Upper lobe of left lung (tissue), 6 donors: ENCODE data around the gene SGMS2. TPM values are rescaled to one million over a fixed set of nuclear protein-coding genes. Genes with fewer than 3 reads are reported as not detected.

Source experiments
- ATAC-seq, 2 donors: fragments of 200-7000 bp; cut with Tn5 transposase; one replicate each; pipeline ENCODE4 v1.9.1; 2022; ENCODE audit warnings: mild to moderate bottlenecking in 2 of 2, moderate library complexity in 2 of 2; ENCODE audit not compliant: low FRiP score in 2 of 2
- DNase-seq, 2 donors: peaks; one replicate each; pipeline ENCODE4 v3.0.0-alpha.2; 2019 to 2020
- H3K27ac ChIP-seq, 4 donors: fragments of 200-600 bp; sonication (generic); one replicate each; pipeline ENCODE4 v1.5.1; 2016 to 2019
- H3K27me3 ChIP-seq, 4 donors: fragments of 200-600 bp; sonication (generic); one replicate each; pipeline ENCODE4 v1.5.1; 2017 to 2019
- H3K36me3 ChIP-seq, 4 donors: fragments of 200-600 bp; sonication (generic); one replicate each; pipeline ENCODE4 v1.5.1; 2016 to 2019
- H3K4me1 ChIP-seq, 4 donors: fragments of 200-600 bp; sonication (generic); one replicate each; pipeline ENCODE4 v1.5.1; 2018 to 2019
- H3K4me3 ChIP-seq, 4 donors: fragments of 200-600 bp; sonication (generic); one replicate each; pipeline ENCODE4 v1.5.1; 2017 to 2019; ENCODE audit warnings: mild to moderate bottlenecking in 2 of 4, moderate library complexity in 1 of 4
- H3K9me3 ChIP-seq, 4 donors: fragments of 200-600 bp; sonication (generic); one replicate each; pipeline ENCODE4 v1.5.1; 2018 to 2019
- EP300 ChIP-seq, 4 donors: sonication (generic); formaldehyde crosslinking; IDR thresholded peaks; one replicate each; pipeline ENCODE4 v1.5.1; 2017; ENCODE audit warnings: antibody characterized with exemption in 4 of 4, control low read depth in 2 of 4
- POLR2A ChIP-seq, 4 donors: fragments of 450-650 bp; IDR thresholded peaks; one replicate each; pipeline ENCODE4 v1.5.1; 2016 to 2017; ENCODE audit warnings: antibody characterized with exemption in 4 of 4, mild to moderate bottlenecking in 2 of 4
- POLR2AphosphoS5 ChIP-seq, 2 donors: sonication (generic); formaldehyde crosslinking; IDR thresholded peaks; one replicate each; pipeline ENCODE4 v1.5.1; 2017; ENCODE audit warnings: antibody characterized with exemption in 2 of 2
- WGBS, 2 donors: methylation state at CpG; one replicate each; pipeline ENCODE4 v1.1.5; 2017 to 2018; 5-methylcytosine and 5-hydroxymethylcytosine counted together
- total RNA-seq, 6 donors: library from RNA; depleted of rRNA in 4 of 6; stranded (reverse); fragments of >200 nt in 4 of 6; gene quantifications; one replicate each; pipeline versions ENCODE4 v1.1.0 to v1.2.1, GENCODE V29; 2016 to 2021
- TF ChIP-seq, protein P1 (sequence below), 6 experiments: fragments of 450-650 bp in 4 of 6; fragments of 200-600 bp in 2 of 6; sonication (generic) in 2 of 6; IDR thresholded peaks; one replicate each; pipeline ENCODE4 v1.5.1; 2016 to 2019; ENCODE audit warnings: antibody characterized with exemption in 6 of 6
- donor health status: DM: no; HTN: no; CAD: no; lungs with moderate emphysema.
- donor health status: DM: no; HTN: yes; CAD: no; lungs with severe emphysema.

The SGMS2 gene
- total RNA-seq, 6 donors from 2014 or later, result 85.9 to 551 (median 204) TPM

DNA sequence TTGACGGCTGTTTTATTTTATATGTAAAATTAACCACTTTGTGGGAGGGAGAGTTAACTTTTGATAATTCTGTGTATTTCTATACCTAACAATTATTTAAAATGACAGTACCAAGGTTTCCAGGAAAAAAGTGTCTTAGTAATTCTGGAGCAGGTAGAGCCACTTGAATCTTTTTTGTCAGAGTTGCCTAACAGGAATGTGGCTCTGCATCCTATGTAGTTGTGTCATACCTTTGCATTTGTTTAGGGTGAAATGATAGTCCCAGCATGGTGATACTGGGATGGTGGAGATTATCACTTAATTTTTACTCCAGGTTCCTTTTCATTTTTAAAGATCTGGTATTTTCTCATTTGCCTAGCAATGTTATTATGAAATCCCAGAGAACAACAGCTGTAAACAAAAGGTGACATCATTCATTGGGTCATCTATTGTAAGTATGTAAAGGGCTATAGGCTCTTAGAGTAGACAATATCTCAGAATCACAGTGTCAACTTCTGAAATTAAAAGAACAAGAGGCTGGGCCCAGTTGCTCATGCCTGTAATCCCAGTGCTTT, 9.6 kb downstream of the SGMS2 start:
- H3K4me1 ChIP-seq, result peaks cover 29 to 49% (median 33%) of the 10 kb centered on the region in 4 donors
- 85 to 91% methylated on average over 1 of the region's 1 CpG for WGBS, 2 donors
- no peaks in the 10 kb centered on the region for H3K36me3 ChIP-seq
- H3K27ac ChIP-seq, result no peak overlapping the region
- no peak for DNase-seq
- H3K9me3 ChIP-seq, result no peaks in the 10 kb centered on the region
- no peaks in the 10 kb centered on the region for H3K27me3 ChIP-seq
- no peak overlapping the region for H3K4me3 ChIP-seq
- no peak for ATAC-seq
- TF ChIP-seq EP300 (IDR thresholded peaks at IDR 0.05) (no peak), POLR2AphosphoS5 (IDR thresholded peaks at IDR 0.05) (no peak), POLR2A (IDR thresholded peaks at IDR 0.05) (no peak)
- TF ChIP-seq, protein P1, sequence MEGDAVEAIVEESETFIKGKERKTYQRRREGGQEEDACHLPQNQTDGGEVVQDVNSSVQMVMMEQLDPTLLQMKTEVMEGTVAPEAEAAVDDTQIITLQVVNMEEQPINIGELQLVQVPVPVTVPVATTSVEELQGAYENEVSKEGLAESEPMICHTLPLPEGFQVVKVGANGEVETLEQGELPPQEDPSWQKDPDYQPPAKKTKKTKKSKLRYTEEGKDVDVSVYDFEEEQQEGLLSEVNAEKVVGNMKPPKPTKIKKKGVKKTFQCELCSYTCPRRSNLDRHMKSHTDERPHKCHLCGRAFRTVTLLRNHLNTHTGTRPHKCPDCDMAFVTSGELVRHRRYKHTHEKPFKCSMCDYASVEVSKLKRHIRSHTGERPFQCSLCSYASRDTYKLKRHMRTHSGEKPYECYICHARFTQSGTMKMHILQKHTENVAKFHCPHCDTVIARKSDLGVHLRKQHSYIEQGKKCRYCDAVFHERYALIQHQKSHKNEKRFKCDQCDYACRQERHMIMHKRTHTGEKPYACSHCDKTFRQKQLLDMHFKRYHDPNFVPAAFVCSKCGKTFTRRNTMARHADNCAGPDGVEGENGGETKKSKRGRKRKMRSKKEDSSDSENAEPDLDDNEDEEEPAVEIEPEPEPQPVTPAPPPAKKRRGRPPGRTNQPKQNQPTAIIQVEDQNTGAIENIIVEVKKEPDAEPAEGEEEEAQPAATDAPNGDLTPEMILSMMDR (IDR thresholded peaks at IDR 0.05), result no peak

DNA sequence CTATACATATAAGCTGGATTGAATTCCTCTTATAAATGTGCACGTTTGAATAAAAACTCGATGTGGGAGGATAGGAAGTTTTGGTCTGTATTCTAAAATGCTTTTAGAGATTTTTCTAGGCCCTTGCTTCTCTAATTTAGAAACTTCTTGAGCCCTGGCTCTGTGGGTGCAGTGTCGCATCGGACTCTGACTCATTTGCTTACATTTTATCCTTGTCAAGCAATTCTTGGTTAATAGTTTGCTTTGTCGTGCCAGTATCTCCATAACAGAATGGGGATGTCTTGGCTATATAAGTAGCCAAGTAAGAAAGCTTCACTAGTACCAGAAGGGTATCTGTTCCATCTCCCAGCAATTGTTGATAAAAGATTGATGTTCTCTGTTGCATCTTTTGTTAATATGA, 10.7 kb downstream of the SGMS2 start:
- peaks cover 28 to 52% (median 36%) of the 10 kb centered on the region in 4 donors for H3K4me1 ChIP-seq
- no peak for TF ChIP-seq POLR2AphosphoS5 (IDR thresholded peaks at IDR 0.05)
- no peaks in the 10 kb centered on the region for H3K27me3 ChIP-seq
- H3K27ac ChIP-seq, result no peak overlapping the region
- H3K9me3 ChIP-seq, result no peaks in the 10 kb centered on the region
- no peak for DNase-seq
- no peaks in the 10 kb centered on the region for H3K36me3 ChIP-seq
- WGBS, 2 donors, result 60 to 70% methylated on average over 5 of the region's 5 CpGs
- no peak overlapping the region for H3K4me3 ChIP-seq
- no peak for ATAC-seq

DNA sequence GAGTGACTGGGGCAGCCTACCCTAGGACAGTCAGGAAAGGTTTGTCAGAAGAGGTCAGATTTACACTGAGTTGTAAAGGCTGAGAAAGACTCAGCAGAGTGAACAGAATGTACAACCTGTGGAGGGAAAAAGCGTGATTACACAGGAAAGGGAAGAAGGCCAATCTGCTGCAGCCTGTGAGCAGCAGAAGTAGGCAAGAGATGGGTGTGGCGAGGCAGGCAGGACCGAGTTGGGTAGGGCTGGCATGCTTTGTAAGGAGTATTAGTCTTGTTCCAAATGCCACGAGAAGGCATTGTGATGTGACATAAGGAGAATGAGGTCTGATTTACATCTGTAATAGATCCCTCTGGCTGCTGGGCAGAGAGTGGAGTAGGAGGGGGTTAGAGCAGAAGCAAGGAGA, 12.6 kb downstream of the SGMS2 start:
- 43 to 52% methylated on average over 4 of the region's 4 CpGs for WGBS, 2 donors
- TF ChIP-seq POLR2A (IDR thresholded peaks at IDR 0.05) (no peak), EP300 (IDR thresholded peaks at IDR 0.05) (peak in 1 of 4 donors; percentile 63), POLR2AphosphoS5 (IDR thresholded peaks at IDR 0.05) (peak; percentile 40 to 66)
- no peak overlapping the region for H3K4me3 ChIP-seq
- ATAC-seq (peak; percentile 67 to 81), DNase-seq (peak in 1 of 2 donors; percentile 85)
- no peaks in the 10 kb centered on the region for H3K27me3 ChIP-seq
- H3K36me3 ChIP-seq, result no peaks in the 10 kb centered on the region
- H3K9me3 ChIP-seq, result no peaks in the 10 kb centered on the region
- H3K4me1 ChIP-seq, result peaks cover 24 to 48% (median 33%) of the 10 kb centered on the region in 4 donors
- peak overlapping the region; percentile 71 to 81 (median 76) for H3K27ac ChIP-seq

DNA sequence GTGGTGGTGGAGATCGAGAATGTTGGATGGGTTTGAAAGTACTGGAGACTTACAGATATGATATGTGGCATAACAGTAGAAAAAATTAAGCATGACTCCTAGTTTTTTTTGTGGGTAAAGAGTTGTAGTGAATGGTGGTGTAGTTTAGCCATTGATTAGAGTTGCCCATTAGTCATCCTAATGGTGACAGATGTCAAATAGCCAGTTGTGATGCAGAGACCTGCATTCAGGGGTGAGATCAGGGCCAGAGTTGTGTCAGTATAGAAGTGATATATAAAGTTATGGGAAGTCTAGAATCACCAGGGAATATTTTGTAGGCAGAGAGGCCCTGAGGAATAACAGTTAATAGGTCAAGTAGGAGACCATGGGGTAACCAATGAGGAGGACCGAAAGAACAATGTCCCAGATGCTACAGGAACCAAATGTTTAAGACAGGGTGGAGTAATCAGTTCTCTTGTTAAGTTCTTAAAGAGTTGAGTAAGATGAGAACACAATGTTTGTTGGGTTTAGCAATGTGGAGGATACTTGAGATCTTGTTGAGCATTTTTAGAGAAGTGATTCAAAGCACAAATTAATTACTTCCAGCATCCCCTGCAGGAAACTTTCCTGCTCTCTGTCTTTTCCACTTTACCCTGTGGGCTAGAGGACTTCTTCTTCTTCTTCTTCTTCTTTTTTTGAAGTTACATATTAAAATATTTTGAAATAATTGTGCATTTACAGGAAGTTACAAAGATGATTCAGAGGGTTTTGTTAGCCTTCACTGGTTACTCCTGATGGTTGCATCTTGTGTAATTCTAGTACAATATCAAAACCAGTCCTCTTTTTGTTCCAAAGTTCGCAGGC, 13.3 kb downstream of the SGMS2 start:
- H3K9me3 ChIP-seq, result no peaks in the 10 kb centered on the region
- no peak overlapping the region for H3K4me3 ChIP-seq
- 52 to 68% methylated on average over 3 of the region's 3 CpGs for whole genome bisulfite sequencing, 2 donors
- TF ChIP-seq EP300 (IDR thresholded peaks at IDR 0.05), result peak in 3 of 4 donors; percentile 58 to 86 (median 73)
- TF ChIP-seq, protein P1 (IDR thresholded peaks at IDR 0.05), result no peak
- peak in 1 of 2 donors; percentile 55 for TF ChIP-seq POLR2AphosphoS5 (IDR thresholded peaks at IDR 0.05)
- no peaks in the 10 kb centered on the region for H3K36me3 ChIP-seq
- peak overlapping the region; percentile 73 to 81 (median 76) for H3K27ac ChIP-seq
- no peaks in the 10 kb centered on the region for H3K27me3 ChIP-seq
- ATAC-seq (peak; percentile 79 to 87), DNase-seq (no peak)
- H3K4me1 ChIP-seq, result peaks cover 24 to 41% (median 30%) of the 10 kb centered on the region in 4 donors

DNA sequence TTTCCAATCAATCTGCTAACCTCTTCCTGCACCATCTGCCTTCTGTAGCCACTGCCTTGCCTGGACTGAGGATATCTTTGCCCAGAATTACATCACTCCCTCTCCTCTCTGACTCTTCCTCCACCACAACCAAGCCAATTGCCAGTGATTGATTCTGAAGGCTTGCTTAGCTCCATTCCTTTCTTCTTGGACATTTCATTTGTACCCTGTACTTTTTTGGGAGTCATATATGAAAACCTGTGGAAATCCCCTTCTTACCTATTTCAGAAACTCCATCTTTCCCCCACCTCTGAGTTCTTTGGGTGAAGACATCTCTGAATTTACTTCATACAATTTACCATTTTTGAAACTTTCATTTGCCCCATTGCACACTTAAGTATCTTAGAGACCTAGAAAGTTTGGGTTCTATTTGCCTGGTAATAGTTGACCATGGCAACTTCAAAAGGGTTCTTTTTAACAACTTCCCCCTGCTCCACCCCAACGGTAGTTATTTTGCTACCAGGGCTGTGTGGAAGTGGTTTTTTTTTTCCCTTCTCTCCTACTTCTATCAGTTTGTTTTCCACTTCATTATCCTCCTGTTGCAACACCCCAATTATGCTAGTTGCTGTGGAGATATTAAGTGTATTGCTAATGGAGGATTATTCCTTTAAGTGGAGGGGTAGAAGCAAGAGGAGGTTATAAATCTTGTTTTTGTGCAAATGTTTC, 14.3 kb downstream of the SGMS2 start:
- Histone ChIP-seq H3K27me3 (no peaks in the 10 kb centered on the region), H3K9me3 (no peaks in the 10 kb centered on the region), H3K4me3 (no peak overlapping the region), H3K4me1 (peaks cover 24 to 34% (median 28%) of the 10 kb centered on the region in 4 donors), H3K36me3 (no peaks in the 10 kb centered on the region), H3K27ac (peak overlapping the region; percentile 67 to 81 (median 76))
- peak in 1 of 2 donors; percentile 62 for ATAC-seq
- TF ChIP-seq POLR2A (IDR thresholded peaks at IDR 0.05), result no peak
- TF ChIP-seq, protein P1 (IDR thresholded peaks at IDR 0.05), result no peak
- no peak for TF ChIP-seq POLR2AphosphoS5 (IDR thresholded peaks at IDR 0.05)
- TF ChIP-seq EP300 (IDR thresholded peaks at IDR 0.05), result no peak
- no peak for DNase-seq
- WGBS, 2 donors, result 22 to 29% methylated on average over 1 of the region's 1 CpG
